ENCODE data around the gene HAND2. TPM values are rescaled to one million over a fixed set of nuclear protein-coding genes. Genes with fewer than 3 reads are reported as not detected.

The HAND2 gene
- total and polyA plus RNA-seq, 2 of the 13 experiments (the other 11 are each of a cell fraction or from before 2014, with no cell fraction given) = not detected

- no TSS peak for BruUV-seq (replicated peaks)
- in situ Hi-C loops (cut with HindIII; ENCODE audit: extremely low pct_ligation_motif_present, low pct_unique_long_range_greater_than_20kb) (no loop called here), intact Hi-C loops (cut with micrococcal nuclease; ENCODE audit: unreplicated experiment) (no loop called here)
- H3K9me3 ChIP-seq (ENCODE audit: low read length) = no peaks in the 10 kb centered on the region
- H3K27ac ChIP-seq (ENCODE audit: extremely low read length, insufficient read depth, low read length) = no peak overlapping the region
- H4K20me1 ChIP-seq (ENCODE audit: insufficient read depth, low read length) = no peaks in the 10 kb centered on the region
- no peak overlapping the region for H3K4me2 ChIP-seq (ENCODE audit: low read depth, low read length)
- H3K27me3 ChIP-seq (ENCODE audit: control insufficient read depth in 1 of 2, insufficient read depth in 2 of 2, low read length in 2 of 2) = no peaks in the 10 kb centered on the region
- no peak for ATAC-seq
- H3K4me1 ChIP-seq (ENCODE audit: insufficient read depth, low read length) = no peaks in the 10 kb centered on the region
- no peaks in the 10 kb centered on the region for H3K79me2 ChIP-seq (ENCODE audit: insufficient read depth, low read length)
- no peak for DNase-seq (ENCODE audit: low spot score)
- H3K4me3 ChIP-seq (replicated peaks in 1 of 3; ENCODE audit: insufficient read depth in 1 of 3, low read depth in 2 of 3, low read length in 3 of 3) = no peak overlapping the region
- TF ChIP-seq MAFK (conservative IDR thresholded peaks at IDR 0.05 in 1 of 2, IDR thresholded peaks at IDR 0.05 in 1 of 2; ENCODE audit: low read length in 2 of 2) (peak; percentile 48 to 57), CCDC6 (CRISPR knock-in tag; IDR thresholded peaks at IDR 0.05) (no peak), ZNF235 (CRISPR knock-in tag; IDR thresholded peaks at IDR 0.05; ENCODE audit: borderline replicate concordance) (no peak), DMAP1 (CRISPR knock-in tag; IDR thresholded peaks at IDR 0.05) (no peak), ATF4 (CRISPR knock-in tag; IDR thresholded peaks at IDR 0.05) (no peak), KAT2B (IDR thresholded peaks at IDR 0.05; ENCODE audit: borderline replicate concordance, low read depth, low read length) (no peak), FOXJ3 (CRISPR knock-in tag; IDR thresholded peaks at IDR 0.05; ENCODE audit: borderline replicate concordance) (no peak), ZNF546 (CRISPR knock-in tag; conservative IDR thresholded peaks at IDR 0.05) (no peak), PLRG1 (conservative IDR thresholded peaks at IDR 0.05) (no peak), ZBTB37 (CRISPR knock-in tag; IDR thresholded peaks at IDR 0.05) (no peak), MTA1 (CRISPR knock-in tag; IDR thresholded peaks at IDR 0.05; ENCODE audit: borderline replicate concordance) (no peak), MAFF (IDR thresholded peaks at IDR 0.05; ENCODE audit: low read depth, low read length) (peak; percentile 42; the same call in 1 of the 2 replicates), ZNF281 (CRISPR knock-in tag; IDR thresholded peaks at IDR 0.05; ENCODE audit: borderline replicate concordance) (no peak), IRF9 (CRISPR knock-in tag; IDR thresholded peaks at IDR 0.05; ENCODE audit: borderline replicate concordance) (no peak)
- TF ChIP-seq, protein P1, sequence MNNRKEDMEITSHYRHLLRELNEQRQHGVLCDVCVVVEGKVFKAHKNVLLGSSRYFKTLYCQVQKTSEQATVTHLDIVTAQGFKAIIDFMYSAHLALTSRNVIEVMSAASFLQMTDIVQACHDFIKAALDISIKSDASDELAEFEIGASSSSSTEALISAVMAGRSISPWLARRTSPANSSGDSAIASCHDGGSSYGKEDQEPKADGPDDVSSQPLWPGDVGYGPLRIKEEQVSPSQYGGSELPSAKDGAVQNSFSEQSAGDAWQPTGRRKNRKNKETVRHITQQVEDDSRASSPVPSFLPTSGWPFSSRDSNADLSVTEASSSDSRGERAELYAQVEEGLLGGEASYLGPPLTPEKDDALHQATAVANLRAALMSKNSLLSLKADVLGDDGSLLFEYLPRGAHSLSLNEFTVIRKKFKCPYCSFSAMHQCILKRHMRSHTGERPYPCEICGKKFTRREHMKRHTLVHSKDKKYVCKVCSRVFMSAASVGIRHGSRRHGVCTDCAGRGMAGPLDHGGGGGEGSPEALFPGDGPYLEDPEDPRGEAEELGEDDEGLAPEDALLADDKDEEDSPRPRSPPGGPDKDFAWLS (CRISPR knock-in tag; IDR thresholded peaks at IDR 0.05; ENCODE audit: borderline replicate concordance) = no peak
- ChIA-PET POLR2A (no interaction called here), CTCF (ENCODE audit: low intra/inter-chr PET ratio, low total read pairs) (no interaction called here)
- no peak for FAIRE-seq
- H3K9ac ChIP-seq (ENCODE audit: insufficient read depth, low read depth, low read length) = no peak overlapping the region
- 2% methylated on average over 3 of the region's 3 CpGs for WGBS (ENCODE audit: low lambda C conversion rate)
- H3K36me3 ChIP-seq (replicated peaks in 1 of 2; ENCODE audit: control insufficient read depth in 1 of 2, insufficient read depth in 2 of 2, low read length in 2 of 2) = no peaks in the 10 kb centered on the region
- H2AFZ ChIP-seq (ENCODE audit: low read length) = no peak overlapping the region
These were observed 42.6 kb upstream of the HAND2 start for GRCh38 chr4:173572493-173573129.
